H9 (cell line): ENCODE results near the gene SMC4. TPM values are rescaled to one million over a fixed set of nuclear protein-coding genes. Genes with fewer than 3 reads are reported as not detected.

Experiments used
- DNase-seq: peaks from one replicate; pipeline ENCODE4 v3.0.0-alpha.2; 2017
- H2AFZ ChIP-seq: one replicate; pipeline ENCODE4 v1.6.1; 2013; ENCODE audit warnings: mild to moderate bottlenecking, low read length, control low read depth, moderate library complexity
- H2AK5ac ChIP-seq: 2 replicates; pipeline ENCODE4 v1.6.1; 2013; ENCODE audit warnings: low read length, control low read depth, mixed read lengths; ENCODE audit not compliant: insufficient read length
- H2BK120ac ChIP-seq: one replicate; pipeline ENCODE4 v1.6.1; 2013; ENCODE audit warnings: low read depth, mild to moderate bottlenecking, low read length, control low read depth, inconsistent platforms; ENCODE audit not compliant: poor library complexity, severe bottlenecking
- H2BK12ac ChIP-seq: 2 replicates; pipeline ENCODE4 v1.6.1; 2013; ENCODE audit warnings: low read length, control low read depth, mixed read lengths, low read depth; ENCODE audit not compliant: insufficient read length
- H2BK15ac ChIP-seq: 2 replicates; pipeline ENCODE4 v1.6.1; 2013; ENCODE audit warnings: low read depth, low read length, control low read depth
- H2BK20ac ChIP-seq: one replicate; pipeline ENCODE4 v1.6.1; 2013; ENCODE audit warnings: low read depth, mild to moderate bottlenecking, low read length, control low read depth, inconsistent platforms; ENCODE audit not compliant: poor library complexity, severe bottlenecking
- H2BK5ac ChIP-seq: 2 replicates; pipeline ENCODE4 v1.6.1; 2013; ENCODE audit warnings: low read length, control low read depth, mixed read lengths; ENCODE audit not compliant: insufficient read length
- H3K14ac ChIP-seq: 2 replicates; pipeline ENCODE4 v1.6.1; 2013; ENCODE audit warnings: low read length, control low read depth; ENCODE audit not compliant: insufficient read depth
- H3K18ac ChIP-seq: 2 replicates; pipeline ENCODE4 v1.6.1; 2013; ENCODE audit warnings: low read depth, mild to moderate bottlenecking, mixed read lengths, low read length, control low read depth; ENCODE audit not compliant: insufficient read length
- H3K23ac ChIP-seq: 2 replicates; pipeline ENCODE4 v1.6.1; 2013; ENCODE audit warnings: low read length, control low read depth, mixed read lengths, low read depth; ENCODE audit not compliant: insufficient read length
- H3K23me2 ChIP-seq: 2 replicates; pipeline ENCODE4 v1.6.1; 2013; ENCODE audit warnings: low read depth, mild to moderate bottlenecking, mixed read lengths, low read length, control low read depth; ENCODE audit not compliant: insufficient read length, poor library complexity, severe bottlenecking
- H3K27ac ChIP-seq: 2 replicates; pipeline ENCODE4 v1.5.1; 2013; ENCODE audit warnings: low read length, control low read depth, mixed read lengths, low read depth; ENCODE audit not compliant: insufficient read length
- H3K27me3 ChIP-seq: 2 replicates; pipeline ENCODE4 v1.6.1; 2013; ENCODE audit warnings: low read length, control low read depth, inconsistent platforms; ENCODE audit not compliant: insufficient read depth
- H3K4ac ChIP-seq: 2 replicates; pipeline ENCODE4 v1.6.1; 2013; ENCODE audit warnings: low read depth, mild to moderate bottlenecking, control low read depth, inconsistent platforms, low read length, moderate library complexity
- H3K4me1 ChIP-seq: 2 replicates; pipeline ENCODE4 v1.6.1; 2013; ENCODE audit warnings: low read length, control low read depth, inconsistent platforms; ENCODE audit not compliant: insufficient read depth
- H3K4me2 ChIP-seq: 2 replicates; pipeline ENCODE4 v1.6.1; 2013; ENCODE audit warnings: low read length, control low read depth, mixed read lengths; ENCODE audit not compliant: insufficient read length, insufficient read depth
- H3K56ac ChIP-seq: 2 replicates; pipeline ENCODE4 v1.6.1; 2013; ENCODE audit warnings: low read depth, mild to moderate bottlenecking, mixed read lengths, low read length, control low read depth; ENCODE audit not compliant: insufficient read length
- H3K79me1 ChIP-seq: 2 replicates; pipeline ENCODE4 v1.6.1; 2013; ENCODE audit warnings: low read depth, mild to moderate bottlenecking, moderate library complexity, low read length, control low read depth, inconsistent platforms; ENCODE audit not compliant: insufficient read depth, poor library complexity, severe bottlenecking
- H3K79me2 ChIP-seq: 2 replicates; pipeline ENCODE4 v1.6.1; 2013; ENCODE audit warnings: low read length, control low read depth, inconsistent platforms; ENCODE audit not compliant: insufficient read depth
- H3K9ac ChIP-seq: 2 replicates; pipeline ENCODE4 v1.6.1; 2013; ENCODE audit warnings: low read length, control low read depth, mixed read lengths; ENCODE audit not compliant: insufficient read length; ENCODE audit errors: extremely low read depth
- H3K9me3 ChIP-seq: one replicate; pipeline ENCODE4 v1.6.1; 2013; ENCODE audit warnings: low read depth, low read length, inconsistent platforms; ENCODE audit not compliant: control insufficient read depth
- H3T11ph ChIP-seq: one replicate; pipeline ENCODE4 v1.6.1; 2013; ENCODE audit warnings: mild to moderate bottlenecking, low read length, control low read depth, inconsistent platforms
- H4K20me1 ChIP-seq: one replicate; pipeline ENCODE4 v1.6.1; 2013; ENCODE audit not compliant: control insufficient read depth, insufficient read length, insufficient read depth
- H4K5ac ChIP-seq: 2 replicates; pipeline ENCODE4 v1.6.1; 2013; ENCODE audit warnings: low read depth, mild to moderate bottlenecking, mixed read lengths, low read length, control low read depth; ENCODE audit not compliant: insufficient read length
- H4K8ac ChIP-seq: replicated peaks from 2 replicates; pipeline ENCODE4 v1.6.1; 2013; ENCODE audit warnings: low read length, control low read depth, mixed read lengths, low read depth; ENCODE audit not compliant: insufficient read length
- H4K91ac ChIP-seq: 2 replicates; pipeline ENCODE4 v1.6.1; 2013; ENCODE audit warnings: low read depth, mild to moderate bottlenecking, moderate library complexity, mixed read lengths, low read length, control low read depth; ENCODE audit not compliant: insufficient read length
- H3K27ac Mint-ChIP-seq, 3 experiments: 2 replicates in 2 of 3; 3 replicates in 1 of 3; pipeline ENCODE4 v1.8.0; 2020 to 2021; ENCODE audit warnings: mixed read lengths in 3 of 3, mild to moderate bottlenecking in 1 of 3, moderate library complexity in 1 of 3
- H3K27me3 Mint-ChIP-seq: 2 replicates; pipeline ENCODE4 v1.8.0; 2021; ENCODE audit warnings: low read depth, mild to moderate bottlenecking, moderate library complexity, mixed read lengths
- H3K36me3 Mint-ChIP-seq, 3 experiments: 2 replicates in 2 of 3; 3 replicates in 1 of 3; pipeline ENCODE4 v1.8.0; 2020 to 2021; ENCODE audit warnings: low read depth in 3 of 3, mixed read lengths in 3 of 3; ENCODE audit not compliant: insufficient read depth in 1 of 3
- H3K4me1 Mint-ChIP-seq, 2 experiments: 2 replicates each; pipeline ENCODE4 v1.8.0; 2020; ENCODE audit warnings: mixed read lengths in 2 of 2
- H3K4me3 Mint-ChIP-seq, 2 experiments: 2 replicates in 1 of 2; 3 replicates in 1 of 2; pipeline ENCODE4 v1.8.0; 2020 to 2021; ENCODE audit warnings: mild to moderate bottlenecking in 2 of 2, mixed read lengths in 2 of 2, moderate library complexity in 1 of 2
- H3K9me3 Mint-ChIP-seq, 2 experiments: 2 replicates in 1 of 2; 3 replicates in 1 of 2; pipeline ENCODE4 v1.8.0; 2020; ENCODE audit warnings: mild to moderate bottlenecking in 2 of 2, mixed read lengths in 2 of 2, moderate library complexity in 1 of 2
- WGBS: extraction: QIAGEN DNeasy Blood & Tissue Kit; methylation state at CpG from one replicate; pipeline ENCODE4 v1.1.7; 2013; ENCODE audit warnings: missing lambda C conversion rate, low lambda C conversion rate, mixed read lengths; ENCODE audit not compliant: insufficient read length; ENCODE audit errors: extremely low coverage; 5-methylcytosine and 5-hydroxymethylcytosine counted together
- total RNA-seq: library from RNA; stranded (reverse); gene quantifications from 2 replicates; pipeline ENCODE4 v1.2.1, GENCODE V29; 2021
- TF ChIP-seq, protein P1 (sequence below): fragments of 200-600 bp; sonication (generic); conservative IDR thresholded peaks from 3 replicates; pipeline ENCODE4 v1.8.0; 2021; ENCODE audit warnings: antibody characterized with exemption, mild to moderate bottlenecking

Gene SMC4
- total RNA-seq, 1 experiment from 2014 or later = 130 TPM

DNA sequence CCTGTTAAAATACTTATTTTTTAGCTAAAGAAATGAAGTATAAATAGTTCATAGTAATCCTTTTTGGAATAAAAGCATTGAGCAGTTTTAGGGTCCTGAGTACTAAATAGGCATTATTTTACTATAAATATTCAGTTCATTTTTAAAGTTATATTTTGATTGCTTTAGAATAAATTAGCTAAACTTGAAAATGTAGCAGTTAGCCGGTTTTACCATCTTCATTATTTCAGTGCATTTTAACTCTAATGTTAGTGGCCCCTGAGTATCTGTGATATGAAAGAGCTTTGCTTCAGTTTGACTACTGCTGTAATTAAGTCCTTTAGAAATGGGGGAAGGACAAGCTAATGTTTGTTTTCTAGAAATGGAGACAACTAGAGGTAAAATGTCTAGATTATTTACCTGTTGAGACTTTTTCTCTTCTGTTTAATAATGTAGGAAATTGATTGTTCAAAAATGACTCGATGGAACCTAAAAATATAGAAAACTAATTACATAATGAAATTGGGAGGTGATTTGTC lies 3.6 kb downstream of the SMC4 start:
- H2AK5ac ChIP-seq = no peak overlapping the region
- Mint-ChIP-seq H3K4me1 (peaks cover 32 to 38% of the 10 kb centered on the region in 2 experiments), H3K4me3 (peak overlapping the region; percentile 94 to 98), H3K27me3 (peaks cover 3% of the 10 kb centered on the region; the same call in 1 of the 2 replicates), H3K27ac (peak overlapping the region in 2 of 3 experiments; percentile 15 to 60; a peak in 3 of 7 replicates), H3K36me3 (peaks cover 23 to 49% (median 47%) of the 10 kb centered on the region in 3 experiments), H3K9me3 (peaks cover 0 to 4% of the 10 kb centered on the region in 2 experiments; a peak in 1 of 5 replicates)
- no peak overlapping the region for H3K27ac ChIP-seq
- no peaks in the 10 kb centered on the region for H3K27me3 ChIP-seq
- no peaks in the 10 kb centered on the region for H4K20me1 ChIP-seq
- no peak overlapping the region for H3K14ac ChIP-seq
- H4K91ac ChIP-seq = no peak overlapping the region
- H3K18ac ChIP-seq = no peak overlapping the region
- H2BK12ac ChIP-seq = no peak overlapping the region
- H3K4ac ChIP-seq = no peak overlapping the region
- no peak overlapping the region for H2AFZ ChIP-seq
- H3K4me2 ChIP-seq = no peak overlapping the region
- H3K4me1 ChIP-seq = no peaks in the 10 kb centered on the region
- no peak overlapping the region for H4K5ac ChIP-seq
- no peak overlapping the region for H2BK15ac ChIP-seq
- no peak overlapping the region for H2BK120ac ChIP-seq
- no peak overlapping the region for H2BK20ac ChIP-seq
- H3K23me2 ChIP-seq = peaks cover 10% of the 10 kb centered on the region
- peak overlapping the region; percentile 17 for H3K9ac ChIP-seq
- no CpG with 5 or more reads among the region's 2 CpGs for WGBS
- H3T11ph ChIP-seq = no peak overlapping the region
- no peaks in the 10 kb centered on the region for H3K9me3 ChIP-seq
- no peak overlapping the region for H3K56ac ChIP-seq
- no peaks in the 10 kb centered on the region for H3K79me1 ChIP-seq
- no peak for DNase-seq
- H3K23ac ChIP-seq = no peak overlapping the region
- no peak overlapping the region for H4K8ac ChIP-seq
- no peak overlapping the region for H2BK5ac ChIP-seq
- H3K79me2 ChIP-seq = peaks cover 32% of the 10 kb centered on the region; the same call in 1 of the 2 replicates
- TF ChIP-seq, protein P1, sequence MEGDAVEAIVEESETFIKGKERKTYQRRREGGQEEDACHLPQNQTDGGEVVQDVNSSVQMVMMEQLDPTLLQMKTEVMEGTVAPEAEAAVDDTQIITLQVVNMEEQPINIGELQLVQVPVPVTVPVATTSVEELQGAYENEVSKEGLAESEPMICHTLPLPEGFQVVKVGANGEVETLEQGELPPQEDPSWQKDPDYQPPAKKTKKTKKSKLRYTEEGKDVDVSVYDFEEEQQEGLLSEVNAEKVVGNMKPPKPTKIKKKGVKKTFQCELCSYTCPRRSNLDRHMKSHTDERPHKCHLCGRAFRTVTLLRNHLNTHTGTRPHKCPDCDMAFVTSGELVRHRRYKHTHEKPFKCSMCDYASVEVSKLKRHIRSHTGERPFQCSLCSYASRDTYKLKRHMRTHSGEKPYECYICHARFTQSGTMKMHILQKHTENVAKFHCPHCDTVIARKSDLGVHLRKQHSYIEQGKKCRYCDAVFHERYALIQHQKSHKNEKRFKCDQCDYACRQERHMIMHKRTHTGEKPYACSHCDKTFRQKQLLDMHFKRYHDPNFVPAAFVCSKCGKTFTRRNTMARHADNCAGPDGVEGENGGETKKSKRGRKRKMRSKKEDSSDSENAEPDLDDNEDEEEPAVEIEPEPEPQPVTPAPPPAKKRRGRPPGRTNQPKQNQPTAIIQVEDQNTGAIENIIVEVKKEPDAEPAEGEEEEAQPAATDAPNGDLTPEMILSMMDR = no peak
